ENCODE results near the gene IL22RA1.

The IL22RA1 gene

DNA sequence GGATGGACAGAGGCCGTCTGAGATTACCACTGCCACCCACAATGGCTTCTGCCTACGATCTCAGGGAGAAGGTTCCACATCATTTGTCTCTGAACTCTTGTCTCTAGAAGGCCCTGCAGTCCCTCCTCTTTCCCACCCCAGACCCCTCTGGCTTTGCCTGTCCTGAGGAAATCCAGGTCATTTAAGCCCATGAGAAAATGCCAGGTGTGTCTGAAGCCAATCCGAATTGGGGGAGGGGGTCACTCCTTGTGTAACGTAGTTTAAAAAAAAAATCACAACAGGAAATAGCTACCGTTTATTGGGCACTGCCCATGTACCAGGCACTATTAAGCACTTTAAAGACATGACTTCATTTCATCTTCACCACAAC, 23.5 kb downstream of the IL22RA1 start:
- Histone ChIP-seq H3K9ac (ENCODE audit: insufficient read length) (no peak overlapping the region), H3K36me3 (ENCODE audit: insufficient read depth, low read length) (no peaks in the 10 kb centered on the region), H3K9me3 (ENCODE audit: low read depth, low read length) (no peaks in the 10 kb centered on the region), H3K27ac (no peak overlapping the region), H3K4me3 (no peak overlapping the region)
- TF ChIP-seq POLR2AphosphoS5 (IDR thresholded peaks at IDR 0.05; ENCODE audit: borderline replicate concordance, low read depth, low read length): no peak
- no peak for TF ChIP-seq FOXP2 (optimal IDR thresholded peaks at IDR 0.05; ENCODE audit: control extremely low read depth, extremely low read length, insufficient read depth)
- TF ChIP-seq EZH2 (IDR thresholded peaks at IDR 0.05): no peak
- DNase-seq (ENCODE audit: low read depth, low spot score): no peak

DNA sequence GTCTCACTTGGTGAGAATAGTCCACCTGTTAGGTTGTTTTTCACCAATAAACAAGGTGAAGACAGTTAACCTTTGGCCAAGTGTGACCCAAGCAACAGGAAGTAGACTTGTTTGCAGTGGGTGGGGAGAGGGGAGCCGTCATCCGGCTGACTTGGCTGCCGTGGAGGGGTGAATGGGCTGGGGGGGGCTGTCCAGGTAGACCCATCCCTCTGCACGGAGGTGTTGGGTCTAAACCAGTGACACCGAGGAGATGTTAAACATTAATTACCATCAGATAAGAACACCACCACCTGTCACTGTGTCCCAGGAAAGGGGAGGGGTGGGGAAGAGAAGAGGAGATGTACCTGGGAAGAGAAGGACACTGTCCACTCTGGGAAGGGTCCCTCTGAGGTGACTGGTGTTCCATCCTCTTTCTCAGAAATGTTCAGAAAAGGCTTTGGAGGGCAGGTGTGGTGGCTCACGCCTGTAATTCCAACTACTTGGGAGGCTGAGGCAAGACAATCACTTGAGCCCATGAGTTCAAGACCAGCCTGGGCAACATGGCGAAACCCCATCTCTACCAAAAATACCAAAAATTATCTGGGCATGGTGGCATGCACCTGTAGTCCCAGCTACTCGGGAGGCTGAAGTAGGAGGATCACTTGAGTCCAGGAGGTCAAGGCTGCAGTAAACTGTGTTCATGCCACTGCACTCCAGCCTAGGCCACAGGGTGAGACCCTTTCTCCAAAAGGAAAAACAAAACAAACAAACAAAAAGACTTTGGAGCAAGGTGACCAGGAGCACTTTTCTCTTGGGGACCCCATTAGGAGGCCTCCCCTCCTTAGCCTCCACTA, 24.3 kb downstream of the IL22RA1 start:
- no peak overlapping the region for H3K9ac ChIP-seq (ENCODE audit: insufficient read length)
- TF ChIP-seq FOXP2 (optimal IDR thresholded peaks at IDR 0.05; ENCODE audit: control extremely low read depth, extremely low read length, insufficient read depth): no peak
- TF ChIP-seq POLR2AphosphoS5 (IDR thresholded peaks at IDR 0.05; ENCODE audit: borderline replicate concordance, low read depth, low read length): no peak
- no peak for TF ChIP-seq EZH2 (IDR thresholded peaks at IDR 0.05)
- H3K4me3 ChIP-seq: no peak overlapping the region
- no peak for DNase-seq (ENCODE audit: low read depth, low spot score)
- no peaks in the 10 kb centered on the region for H3K36me3 ChIP-seq (ENCODE audit: insufficient read depth, low read length)
- no peaks in the 10 kb centered on the region for H3K9me3 ChIP-seq (ENCODE audit: low read depth, low read length)
- no peak overlapping the region for H3K27ac ChIP-seq

- TF ChIP-seq FOXP2 (optimal IDR thresholded peaks at IDR 0.05; ENCODE audit: control extremely low read depth, extremely low read length, insufficient read depth) (no peak), POLR2AphosphoS5 (IDR thresholded peaks at IDR 0.05; ENCODE audit: borderline replicate concordance, low read depth, low read length) (no peak), EZH2 (IDR thresholded peaks at IDR 0.05) (no peak)
- H3K9me3 ChIP-seq (ENCODE audit: low read depth, low read length): no peaks in the 10 kb centered on the region
- no peak overlapping the region for H3K4me3 ChIP-seq
- H3K36me3 ChIP-seq (ENCODE audit: insufficient read depth, low read length): no peaks in the 10 kb centered on the region
- no peak for DNase-seq (ENCODE audit: low read depth, low spot score)
- H3K9ac ChIP-seq (ENCODE audit: insufficient read length): no peak overlapping the region
- H3K27ac ChIP-seq: no peak overlapping the region
Measured at GRCh38 chr1:24117722-24118409, 25.1 kb downstream of the IL22RA1 start.

- TF ChIP-seq POLR2AphosphoS5 (IDR thresholded peaks at IDR 0.05; ENCODE audit: borderline replicate concordance, low read depth, low read length): no peak
- no peak for TF ChIP-seq EZH2 (IDR thresholded peaks at IDR 0.05)
- no peak for TF ChIP-seq FOXP2 (optimal IDR thresholded peaks at IDR 0.05; ENCODE audit: control extremely low read depth, extremely low read length, insufficient read depth)
- H3K36me3 ChIP-seq (ENCODE audit: insufficient read depth, low read length): no peaks in the 10 kb centered on the region
- no peak overlapping the region for H3K9ac ChIP-seq (ENCODE audit: insufficient read length)
- no peak overlapping the region for H3K27ac ChIP-seq
- H3K4me3 ChIP-seq: no peak overlapping the region
- no peaks in the 10 kb centered on the region for H3K9me3 ChIP-seq (ENCODE audit: low read depth, low read length)
- DNase-seq (ENCODE audit: low read depth, low spot score): no peak
Measured at GRCh38 chr1:24117132-24117531, 25.8 kb downstream of the IL22RA1 start.

DNA sequence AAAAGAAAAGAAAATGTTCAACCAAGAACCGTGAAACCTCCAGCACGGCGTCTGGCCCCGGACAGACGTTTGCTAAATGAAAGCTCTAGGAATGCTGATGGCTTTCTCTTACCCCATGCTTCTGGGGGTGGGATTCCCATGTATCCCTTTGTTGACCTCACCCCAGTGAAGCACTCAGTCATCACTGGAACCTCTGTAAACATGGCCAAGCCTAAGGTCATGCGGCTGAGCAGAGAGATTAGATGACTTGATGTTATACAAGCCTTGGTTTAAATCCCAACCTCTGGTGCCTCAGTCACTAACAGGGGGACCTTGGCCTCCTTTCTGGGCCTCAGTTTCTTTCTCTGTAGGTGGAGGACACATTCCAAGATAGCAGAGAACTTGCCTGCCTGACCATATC, 28.2 kb downstream of the IL22RA1 start:
- Histone ChIP-seq H3K4me3 (no peak overlapping the region), H3K27ac (no peak overlapping the region), H3K36me3 (ENCODE audit: insufficient read depth, low read length) (no peaks in the 10 kb centered on the region), H3K9me3 (ENCODE audit: low read depth, low read length) (no peaks in the 10 kb centered on the region), H3K9ac (ENCODE audit: insufficient read length) (no peak overlapping the region)
- TF ChIP-seq FOXP2 (optimal IDR thresholded peaks at IDR 0.05; ENCODE audit: control extremely low read depth, extremely low read length, insufficient read depth): no peak
- TF ChIP-seq POLR2AphosphoS5 (IDR thresholded peaks at IDR 0.05; ENCODE audit: borderline replicate concordance, low read depth, low read length): no peak
- TF ChIP-seq EZH2 (IDR thresholded peaks at IDR 0.05): no peak
- no peak for DNase-seq (ENCODE audit: low read depth, low spot score)

- Histone ChIP-seq H3K9me3 (ENCODE audit: low read depth, low read length) (no peaks in the 10 kb centered on the region), H3K27ac (no peak overlapping the region), H3K36me3 (ENCODE audit: insufficient read depth, low read length) (no peaks in the 10 kb centered on the region), H3K9ac (ENCODE audit: insufficient read length) (no peak overlapping the region), H3K4me3 (no peak overlapping the region)
- no peak for DNase-seq (ENCODE audit: low read depth, low spot score)
- TF ChIP-seq EZH2 (IDR thresholded peaks at IDR 0.05): no peak
- no peak for TF ChIP-seq FOXP2 (optimal IDR thresholded peaks at IDR 0.05; ENCODE audit: control extremely low read depth, extremely low read length, insufficient read depth)
- TF ChIP-seq POLR2AphosphoS5 (IDR thresholded peaks at IDR 0.05; ENCODE audit: borderline replicate concordance, low read depth, low read length): no peak
Measured at GRCh38 chr1:24113641-24114033, 29.3 kb downstream of the IL22RA1 start.

DNA sequence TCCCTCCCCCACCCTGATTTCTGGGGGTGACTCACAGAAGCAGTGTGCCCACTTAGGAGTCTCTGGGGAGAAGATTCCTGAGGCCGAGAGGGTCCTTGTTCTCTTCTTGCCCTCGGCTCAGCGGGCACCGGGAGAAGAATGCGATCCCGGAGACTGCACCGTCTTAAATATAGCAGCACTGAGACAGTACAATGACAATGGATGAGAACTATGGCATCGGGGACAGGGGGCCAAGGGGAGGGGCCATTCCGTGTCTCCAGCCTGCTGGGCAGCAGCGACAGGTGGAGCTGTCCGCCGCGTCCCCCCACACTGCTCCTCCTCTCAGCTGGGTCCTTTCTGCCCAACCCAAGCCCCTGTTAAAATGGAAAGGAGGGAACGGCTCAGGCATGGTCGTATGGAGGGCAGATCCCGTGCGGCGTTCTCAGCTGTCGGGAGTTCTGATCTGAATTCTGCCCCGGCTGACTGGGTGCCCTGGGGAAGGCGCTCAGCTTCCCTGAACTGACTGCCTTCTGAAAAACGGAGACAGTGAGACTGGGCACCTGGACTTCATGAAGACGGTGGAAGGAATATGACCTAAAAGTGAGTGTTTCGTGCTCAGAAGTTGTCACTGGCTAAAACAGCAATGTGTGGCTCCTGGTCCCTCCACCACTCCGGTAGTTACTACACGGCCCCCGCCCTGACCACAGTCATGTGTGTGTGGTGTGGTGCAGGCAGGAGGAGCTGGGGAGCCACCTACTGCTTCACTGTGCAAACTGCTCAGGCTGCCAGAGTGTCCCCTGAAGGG, 30.8 kb downstream of the IL22RA1 start, which contains the start of gene MYOM3:
Gene MYOM3, minus strand, starts transcription at position 140 of the 784 bp plus-strand sequence. CDS start 3,499 bp downstream, outside the sequence.
- no peaks in the 10 kb centered on the region for H3K9me3 ChIP-seq (ENCODE audit: low read depth, low read length)
- H3K27ac ChIP-seq: no peak within 1 kb of the TSS
- no peak within 1 kb of the TSS for H3K4me3 ChIP-seq
- no peak for TF ChIP-seq EZH2 (IDR thresholded peaks at IDR 0.05)
- TF ChIP-seq POLR2AphosphoS5 (IDR thresholded peaks at IDR 0.05; ENCODE audit: borderline replicate concordance, low read depth, low read length): no peak
- no peak for TF ChIP-seq FOXP2 (optimal IDR thresholded peaks at IDR 0.05; ENCODE audit: control extremely low read depth, extremely low read length, insufficient read depth)
- DNase-seq (ENCODE audit: low read depth, low spot score): no peak
- no peak within 1 kb of the TSS for H3K9ac ChIP-seq (ENCODE audit: insufficient read length)
- no peaks in the 10 kb centered on the region for H3K36me3 ChIP-seq (ENCODE audit: insufficient read depth, low read length)

Measured in SK-N-MC (cell line).